IMR-90 (cell line): Measurements from ENCODE around the gene FAM174C.

Experiments used
- BHLHE40 ChIP-seq: fragments of 150-350 bp; IDR thresholded peaks from 2 replicates; pipeline ENCODE4 v1.6.1; 2016; ENCODE audit warnings: mild to moderate bottlenecking, low read depth, low read length
- CEBPB ChIP-seq: IDR thresholded peaks from 2 replicates; pipeline ENCODE4 v1.6.1; 2012; ENCODE audit warnings: low read depth, low read length, improper control_type of control experiment
- MAZ ChIP-seq: IDR thresholded peaks from 2 replicates; pipeline ENCODE4 v1.6.1; 2012; ENCODE audit warnings: low read depth, mild to moderate bottlenecking, low read length, improper control_type of control experiment, moderate library complexity, borderline replicate concordance
- MXI1 ChIP-seq: IDR thresholded peaks from 2 replicates; pipeline ENCODE4 v1.6.1; 2012; ENCODE audit warnings: low read depth, mild to moderate bottlenecking, low read length, moderate library complexity, borderline replicate concordance
- NFE2L2 ChIP-seq: fragments of 150-350 bp; IDR thresholded peaks from 2 replicates; pipeline ENCODE4 v1.6.1; 2016; ENCODE audit warnings: low read depth, mild to moderate bottlenecking, low read length
- POLR2A ChIP-seq: IDR thresholded peaks from 2 replicates; pipeline ENCODE4 v1.6.1; 2012; ENCODE audit warnings: mild to moderate bottlenecking, low read depth, low read length
- RAD21 ChIP-seq: IDR thresholded peaks from 2 replicates; pipeline ENCODE4 v1.6.1; 2012; ENCODE audit warnings: low read length, improper control_type of control experiment
- RCOR1 ChIP-seq: IDR thresholded peaks from 2 replicates; pipeline ENCODE4 v1.6.1; 2012; ENCODE audit warnings: mild to moderate bottlenecking, low read length, improper control_type of control experiment; ENCODE audit not compliant: insufficient replicate concordance
- SMC3 ChIP-seq: fragments of 150-350 bp; IDR thresholded peaks from 2 replicates; pipeline ENCODE4 v1.6.1; 2016; ENCODE audit warnings: low read depth, mild to moderate bottlenecking, antibody characterized with exemption, low read length, moderate library complexity
- TF ChIP-seq, protein P1 (sequence below): conservative IDR thresholded peaks from 2 replicates; pipeline ENCODE4 v1.5.1; 2012; ENCODE audit warnings: mild to moderate bottlenecking, low read depth, low read length, improper control_type of control experiment
- TF ChIP-seq, protein P2 (sequence below): fragments of 150-350 bp; IDR thresholded peaks from 2 replicates; pipeline ENCODE4 v1.6.1; 2016; ENCODE audit warnings: low read depth, mild to moderate bottlenecking, low read length, moderate library complexity, borderline replicate concordance
- TF ChIP-seq, protein P3 (sequence below): fragments of 150-350 bp; IDR thresholded peaks from 2 replicates; pipeline ENCODE4 v1.6.1; 2017; ENCODE audit warnings: mild to moderate bottlenecking, antibody characterized with exemption, low read length, low read depth

DNA sequence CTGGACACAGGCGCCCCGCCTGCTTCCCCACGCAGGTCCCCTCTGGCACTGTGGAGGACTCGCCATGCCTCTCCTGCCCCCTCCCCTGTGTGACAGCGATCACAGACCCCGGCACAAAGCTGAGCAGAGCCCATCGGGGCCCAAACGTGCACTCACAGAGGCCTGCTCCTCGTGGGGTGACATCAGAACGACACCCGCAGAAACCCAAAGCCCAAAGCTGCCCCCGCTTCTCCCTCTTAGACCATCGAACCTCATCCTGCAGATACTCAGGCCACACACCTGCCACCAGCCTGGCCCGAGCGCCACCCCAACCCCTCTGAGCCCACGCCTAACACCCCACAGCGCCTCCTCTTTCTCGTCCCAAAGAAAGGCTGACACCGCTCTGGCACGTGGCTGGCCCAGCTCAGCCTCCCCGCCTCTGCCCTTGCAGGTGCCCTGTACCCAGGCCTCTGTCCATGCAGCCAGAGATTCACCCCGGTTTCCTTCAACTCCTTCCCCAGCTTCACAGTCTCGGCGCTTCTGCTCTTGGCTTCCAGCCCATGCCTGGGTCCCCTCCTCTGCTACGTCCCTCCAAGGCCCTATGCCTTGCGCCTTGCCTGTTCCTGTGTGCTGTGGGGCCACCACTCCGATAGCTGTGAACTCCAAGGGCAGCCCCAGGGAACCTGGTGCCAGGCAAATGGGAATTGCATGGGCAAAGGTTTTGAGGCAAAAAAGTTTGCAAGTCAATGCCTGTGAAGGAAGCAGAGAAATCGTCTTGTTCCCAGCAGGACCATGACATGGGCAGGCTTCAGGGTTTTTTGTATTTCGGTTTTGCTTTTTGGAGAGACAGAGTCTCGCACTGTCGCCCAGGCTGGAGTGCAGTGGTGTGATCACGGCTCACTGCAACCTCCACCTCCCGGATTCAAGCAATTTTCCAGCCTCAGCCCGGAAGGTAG, 36.7 kb upstream of the FAM174C start:
- TF ChIP-seq RAD21 (no peak), POLR2A (no peak), CEBPB (no peak), SMC3 (no peak), NFE2L2 (no peak), MXI1 (no peak), RCOR1 (no peak), MAZ (no peak), BHLHE40 (no peak)
- TF ChIP-seq, protein P1, sequence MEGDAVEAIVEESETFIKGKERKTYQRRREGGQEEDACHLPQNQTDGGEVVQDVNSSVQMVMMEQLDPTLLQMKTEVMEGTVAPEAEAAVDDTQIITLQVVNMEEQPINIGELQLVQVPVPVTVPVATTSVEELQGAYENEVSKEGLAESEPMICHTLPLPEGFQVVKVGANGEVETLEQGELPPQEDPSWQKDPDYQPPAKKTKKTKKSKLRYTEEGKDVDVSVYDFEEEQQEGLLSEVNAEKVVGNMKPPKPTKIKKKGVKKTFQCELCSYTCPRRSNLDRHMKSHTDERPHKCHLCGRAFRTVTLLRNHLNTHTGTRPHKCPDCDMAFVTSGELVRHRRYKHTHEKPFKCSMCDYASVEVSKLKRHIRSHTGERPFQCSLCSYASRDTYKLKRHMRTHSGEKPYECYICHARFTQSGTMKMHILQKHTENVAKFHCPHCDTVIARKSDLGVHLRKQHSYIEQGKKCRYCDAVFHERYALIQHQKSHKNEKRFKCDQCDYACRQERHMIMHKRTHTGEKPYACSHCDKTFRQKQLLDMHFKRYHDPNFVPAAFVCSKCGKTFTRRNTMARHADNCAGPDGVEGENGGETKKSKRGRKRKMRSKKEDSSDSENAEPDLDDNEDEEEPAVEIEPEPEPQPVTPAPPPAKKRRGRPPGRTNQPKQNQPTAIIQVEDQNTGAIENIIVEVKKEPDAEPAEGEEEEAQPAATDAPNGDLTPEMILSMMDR = no peak
- TF ChIP-seq, protein P2, sequence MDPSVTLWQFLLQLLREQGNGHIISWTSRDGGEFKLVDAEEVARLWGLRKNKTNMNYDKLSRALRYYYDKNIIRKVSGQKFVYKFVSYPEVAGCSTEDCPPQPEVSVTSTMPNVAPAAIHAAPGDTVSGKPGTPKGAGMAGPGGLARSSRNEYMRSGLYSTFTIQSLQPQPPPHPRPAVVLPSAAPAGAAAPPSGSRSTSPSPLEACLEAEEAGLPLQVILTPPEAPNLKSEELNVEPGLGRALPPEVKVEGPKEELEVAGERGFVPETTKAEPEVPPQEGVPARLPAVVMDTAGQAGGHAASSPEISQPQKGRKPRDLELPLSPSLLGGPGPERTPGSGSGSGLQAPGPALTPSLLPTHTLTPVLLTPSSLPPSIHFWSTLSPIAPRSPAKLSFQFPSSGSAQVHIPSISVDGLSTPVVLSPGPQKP = no peak
- TF ChIP-seq, protein P3, sequence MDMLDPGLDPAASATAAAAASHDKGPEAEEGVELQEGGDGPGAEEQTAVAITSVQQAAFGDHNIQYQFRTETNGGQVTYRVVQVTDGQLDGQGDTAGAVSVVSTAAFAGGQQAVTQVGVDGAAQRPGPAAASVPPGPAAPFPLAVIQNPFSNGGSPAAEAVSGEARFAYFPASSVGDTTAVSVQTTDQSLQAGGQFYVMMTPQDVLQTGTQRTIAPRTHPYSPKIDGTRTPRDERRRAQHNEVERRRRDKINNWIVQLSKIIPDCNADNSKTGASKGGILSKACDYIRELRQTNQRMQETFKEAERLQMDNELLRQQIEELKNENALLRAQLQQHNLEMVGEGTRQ = no peak
